ENCODE results near the gene PINK1. TPM values are rescaled to one million over a fixed set of nuclear protein-coding genes. Genes with fewer than 3 reads are reported as not detected.

PINK1 gene
- total RNA-seq, 1 donor from 2014 or later, result 25.0 TPM

- no peaks in the 10 kb centered on the region for H3K36me3 Mint-ChIP-seq (ENCODE audit: insufficient read depth)
- DNase-seq (ENCODE audit: low spot score, unreplicated experiment), result no peak
- H3K9me3 Mint-ChIP-seq (ENCODE audit: low read depth), result no peaks in the 10 kb centered on the region
- H3K27me3 Mint-ChIP-seq, result peaks cover 42% of the 10 kb centered on the region
- no peak for TF ChIP-seq CTCF (IDR thresholded peaks at IDR 0.05; ENCODE audit: unreplicated experiment)
- peaks cover 12% of the 10 kb centered on the region for H3K4me1 Mint-ChIP-seq (ENCODE audit: low read depth)
- no peak overlapping the region for H3K4me3 Mint-ChIP-seq (ENCODE audit: low read depth)
- H3K27ac Mint-ChIP-seq, result no peak overlapping the region
These were observed 43.7 kb upstream of the PINK1 start for GRCh38 chr1:20589331-20590278.

DNA sequence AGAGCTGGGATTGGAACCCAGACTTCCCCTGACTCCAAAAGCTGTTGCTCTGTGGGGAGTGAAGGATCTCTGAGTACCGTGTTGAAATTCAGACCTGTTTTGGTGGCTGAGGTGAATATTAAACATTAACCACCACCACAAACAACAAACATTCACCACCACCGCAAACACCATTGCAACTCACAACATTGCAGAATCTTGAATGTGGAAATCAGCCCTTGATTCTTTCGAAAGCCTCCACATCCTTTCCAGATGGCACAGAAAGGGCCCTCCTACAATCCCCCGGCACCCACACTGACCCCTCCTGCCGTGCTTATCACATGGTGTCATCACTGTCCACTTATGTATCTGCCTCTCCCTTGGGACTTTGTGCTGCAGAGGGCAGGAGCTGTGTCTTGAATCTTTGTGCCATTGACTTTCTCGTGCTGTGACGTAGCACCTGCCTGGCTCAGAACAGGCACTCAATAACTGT, 42.9 kb upstream of the PINK1 start:
- no peaks in the 10 kb centered on the region for H3K9me3 Mint-ChIP-seq (ENCODE audit: low read depth)
- TF ChIP-seq CTCF (IDR thresholded peaks at IDR 0.05; ENCODE audit: unreplicated experiment), result no peak
- H3K27ac Mint-ChIP-seq, result no peak overlapping the region
- no peak for DNase-seq (ENCODE audit: low spot score, unreplicated experiment)
- H3K4me1 Mint-ChIP-seq (ENCODE audit: low read depth), result peaks cover 12% of the 10 kb centered on the region
- H3K27me3 Mint-ChIP-seq, result peaks cover 47% of the 10 kb centered on the region
- no peaks in the 10 kb centered on the region for H3K36me3 Mint-ChIP-seq (ENCODE audit: insufficient read depth)
- H3K4me3 Mint-ChIP-seq (ENCODE audit: low read depth), result no peak overlapping the region

GRCh38 chr1:20593756-20594155, 39.5 kb upstream of the PINK1 start:
- no peak for DNase-seq (ENCODE audit: low spot score, unreplicated experiment)
- no peak overlapping the region for H3K27ac Mint-ChIP-seq
- peaks cover 40% of the 10 kb centered on the region for H3K27me3 Mint-ChIP-seq
- peaks cover 12% of the 10 kb centered on the region for H3K4me1 Mint-ChIP-seq (ENCODE audit: low read depth)
- no peaks in the 10 kb centered on the region for H3K9me3 Mint-ChIP-seq (ENCODE audit: low read depth)
- H3K36me3 Mint-ChIP-seq (ENCODE audit: insufficient read depth), result no peaks in the 10 kb centered on the region
- no peak overlapping the region for H3K4me3 Mint-ChIP-seq (ENCODE audit: low read depth)
- no peak for TF ChIP-seq CTCF (IDR thresholded peaks at IDR 0.05; ENCODE audit: unreplicated experiment)

DNA sequence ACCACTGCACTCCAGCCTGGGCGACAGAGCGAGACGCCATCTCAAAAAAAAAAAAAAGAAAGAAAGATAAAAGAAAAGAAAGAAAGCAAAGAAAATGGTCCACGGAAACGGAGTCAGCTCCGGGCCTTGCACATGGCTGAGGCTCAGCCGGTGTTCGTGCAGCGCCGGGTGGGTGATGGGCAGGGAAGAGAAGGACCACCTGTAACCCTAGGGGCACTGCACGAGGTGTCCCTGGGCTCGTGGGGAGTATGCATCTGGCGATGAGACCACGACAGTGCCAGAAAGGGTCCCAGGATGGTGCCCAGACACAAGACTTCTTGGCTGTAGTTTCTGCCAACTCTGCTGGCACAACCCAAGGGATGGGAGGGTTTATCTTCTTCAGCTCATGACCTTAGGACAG, 38.5 kb upstream of the PINK1 start:
- H3K36me3 Mint-ChIP-seq (ENCODE audit: insufficient read depth), result no peaks in the 10 kb centered on the region
- peaks cover 7% of the 10 kb centered on the region for H3K4me1 Mint-ChIP-seq (ENCODE audit: low read depth)
- no peak overlapping the region for H3K27ac Mint-ChIP-seq
- peaks cover 30% of the 10 kb centered on the region for H3K27me3 Mint-ChIP-seq
- H3K9me3 Mint-ChIP-seq (ENCODE audit: low read depth), result no peaks in the 10 kb centered on the region
- no peak for TF ChIP-seq CTCF (IDR thresholded peaks at IDR 0.05; ENCODE audit: unreplicated experiment)
- H3K4me3 Mint-ChIP-seq (ENCODE audit: low read depth), result no peak overlapping the region
- no peak for DNase-seq (ENCODE audit: low spot score, unreplicated experiment)

DNA sequence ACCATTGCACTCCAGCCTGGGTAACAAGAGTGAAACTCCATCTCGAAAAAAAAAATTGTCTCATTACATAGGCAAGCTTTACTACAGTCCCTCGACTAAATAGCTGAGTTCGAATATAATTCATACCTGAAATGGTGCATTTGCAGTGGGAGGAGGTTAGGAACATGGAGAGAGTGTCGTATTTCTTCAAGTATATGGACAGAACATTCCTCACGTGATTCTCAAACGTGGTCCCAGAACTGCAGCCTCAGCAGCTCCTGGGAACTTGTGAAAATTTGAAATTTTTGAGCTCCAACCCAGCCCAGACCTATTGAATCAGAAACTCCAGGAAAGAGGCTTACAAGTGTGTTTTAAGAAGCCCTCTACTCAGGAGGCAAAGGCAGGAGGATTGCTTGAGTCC, 37.2 kb upstream of the PINK1 start:
- Mint-ChIP-seq H3K4me1 (ENCODE audit: low read depth) (no peaks in the 10 kb centered on the region), H3K27me3 (peaks cover 20% of the 10 kb centered on the region), H3K27ac (no peak overlapping the region), H3K4me3 (ENCODE audit: low read depth) (no peak overlapping the region), H3K9me3 (ENCODE audit: low read depth) (no peaks in the 10 kb centered on the region), H3K36me3 (ENCODE audit: insufficient read depth) (no peaks in the 10 kb centered on the region)
- DNase-seq (ENCODE audit: low spot score, unreplicated experiment), result no peak
- no peak for TF ChIP-seq CTCF (IDR thresholded peaks at IDR 0.05; ENCODE audit: unreplicated experiment)
